ENCODE data around the gene PLEKHG4.

DNA sequence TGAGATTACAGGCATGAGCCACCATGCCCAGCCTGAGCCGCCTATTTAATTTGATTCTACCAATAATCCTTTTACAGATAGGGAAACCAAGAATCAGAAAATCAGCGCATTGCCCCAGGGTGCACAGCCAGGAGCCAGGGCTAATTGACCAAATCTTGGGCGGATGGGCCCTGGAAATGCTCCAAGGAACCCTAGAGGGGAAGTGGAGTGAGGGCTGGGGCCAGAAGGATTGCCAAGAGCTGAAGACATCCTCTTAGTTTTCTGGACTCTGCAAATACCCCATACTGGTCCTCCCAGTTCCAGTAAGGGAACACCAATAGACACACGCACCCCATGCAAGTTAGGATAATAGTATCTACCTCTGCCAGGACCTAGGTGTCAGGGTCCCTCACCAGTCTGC is 35.9 kb upstream of the PLEKHG4 start:
- TF ChIP-seq, protein P1, sequence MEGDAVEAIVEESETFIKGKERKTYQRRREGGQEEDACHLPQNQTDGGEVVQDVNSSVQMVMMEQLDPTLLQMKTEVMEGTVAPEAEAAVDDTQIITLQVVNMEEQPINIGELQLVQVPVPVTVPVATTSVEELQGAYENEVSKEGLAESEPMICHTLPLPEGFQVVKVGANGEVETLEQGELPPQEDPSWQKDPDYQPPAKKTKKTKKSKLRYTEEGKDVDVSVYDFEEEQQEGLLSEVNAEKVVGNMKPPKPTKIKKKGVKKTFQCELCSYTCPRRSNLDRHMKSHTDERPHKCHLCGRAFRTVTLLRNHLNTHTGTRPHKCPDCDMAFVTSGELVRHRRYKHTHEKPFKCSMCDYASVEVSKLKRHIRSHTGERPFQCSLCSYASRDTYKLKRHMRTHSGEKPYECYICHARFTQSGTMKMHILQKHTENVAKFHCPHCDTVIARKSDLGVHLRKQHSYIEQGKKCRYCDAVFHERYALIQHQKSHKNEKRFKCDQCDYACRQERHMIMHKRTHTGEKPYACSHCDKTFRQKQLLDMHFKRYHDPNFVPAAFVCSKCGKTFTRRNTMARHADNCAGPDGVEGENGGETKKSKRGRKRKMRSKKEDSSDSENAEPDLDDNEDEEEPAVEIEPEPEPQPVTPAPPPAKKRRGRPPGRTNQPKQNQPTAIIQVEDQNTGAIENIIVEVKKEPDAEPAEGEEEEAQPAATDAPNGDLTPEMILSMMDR (IDR thresholded peaks at IDR 0.05 in 8 of 11, conservative IDR thresholded peaks at IDR 0.05 in 3 of 11) = no peak
- TF ChIP-seq POLR2A (IDR thresholded peaks at IDR 0.05) (no peak), POLR2AphosphoS5 (IDR thresholded peaks at IDR 0.05) (no peak)
